ENCODE results near the gene FAM240A.
A peak's percentile ranks its signal among the peaks of the same experiment; 100 is the strongest.

FAM240A gene

GRCh38 chr3:46664188-46664970, 52.1 kb downstream of the FAM240A start:
- DNase-seq, result no peak

DNA sequence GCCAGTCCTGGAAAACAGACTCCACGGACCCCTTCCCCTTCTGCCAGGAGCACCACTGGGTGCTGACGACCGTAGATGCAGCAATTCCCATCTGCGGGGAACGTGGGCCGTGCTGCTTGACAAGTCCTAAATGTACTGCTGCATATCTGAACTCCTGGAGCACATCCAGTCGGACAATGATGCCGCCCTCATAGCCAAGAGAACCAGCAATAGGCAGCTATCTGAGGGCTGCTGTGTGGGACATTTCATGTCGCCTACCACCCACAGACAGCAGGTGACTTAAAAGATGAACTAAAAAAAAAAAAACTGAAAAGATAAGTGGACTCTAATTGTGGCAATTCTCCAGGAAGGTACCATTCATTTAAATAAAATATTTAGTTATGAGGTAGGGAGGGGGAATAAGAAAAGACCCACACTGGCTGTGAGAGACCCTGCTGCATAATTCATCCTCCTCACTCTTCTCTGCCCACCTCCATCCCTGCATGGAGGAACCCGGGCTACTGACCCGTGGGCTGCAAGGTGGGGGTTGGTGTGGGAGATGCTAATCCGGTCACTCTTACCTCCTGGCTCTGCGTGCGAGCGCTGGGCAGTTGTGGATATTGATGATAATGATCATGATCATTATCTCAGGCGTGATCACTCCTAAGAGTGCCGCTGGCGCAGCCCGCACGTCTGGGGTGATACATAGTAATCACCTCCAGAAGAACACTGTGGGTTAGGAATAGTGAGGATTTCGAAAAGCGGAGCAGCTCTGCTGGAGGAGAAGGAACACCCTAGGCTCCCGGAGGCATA, 52.8 kb downstream of the FAM240A start:
- no peak for DNase-seq

GRCh38 chr3:46665763-46666452, 53.6 kb downstream of the FAM240A start:
- DNase-seq, result no peak

DNA sequence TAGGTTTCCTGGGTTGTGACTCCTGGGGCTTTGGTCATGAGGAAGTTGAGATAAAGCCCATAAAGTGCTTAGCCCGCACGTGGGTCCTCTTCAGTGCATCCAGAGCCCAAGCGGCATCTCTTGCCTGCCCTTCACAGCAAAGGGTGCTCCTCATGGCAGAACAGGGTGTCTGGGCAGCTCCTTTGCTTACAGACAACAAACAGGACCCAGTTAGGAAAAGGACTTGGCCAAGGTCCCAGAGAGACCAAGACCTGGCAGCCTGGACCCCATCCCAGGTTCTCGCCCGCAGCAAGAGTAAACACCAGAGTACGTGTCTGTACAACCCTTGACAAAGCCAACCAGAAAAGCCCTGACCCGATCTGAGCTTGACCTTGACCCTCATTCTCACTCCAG, 54.1 kb downstream of the FAM240A start:
- no peak for DNase-seq

GRCh38 chr3:46667061-46667621, 54.8 kb downstream of the FAM240A start:
- no peak for DNase-seq

DNA sequence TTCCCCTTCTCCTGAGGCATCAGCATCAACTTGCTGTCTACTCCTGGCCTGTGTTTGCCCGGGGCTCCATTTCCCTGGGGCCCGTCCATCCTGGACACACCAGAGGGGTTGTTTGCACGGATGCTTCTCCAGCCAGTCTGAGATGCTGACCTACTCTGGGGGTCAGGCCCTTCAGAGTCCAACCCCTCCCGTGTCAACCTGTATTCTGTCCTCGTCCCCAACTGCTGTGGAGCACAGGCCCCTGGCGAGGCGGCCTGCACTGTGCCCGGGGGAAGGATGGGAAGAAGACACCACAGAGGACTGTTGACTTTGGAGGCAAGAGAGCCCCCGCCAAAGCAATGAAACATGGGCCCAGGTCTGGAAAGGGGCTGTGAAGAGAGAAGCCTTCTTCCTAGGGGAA, 55.3 kb downstream of the FAM240A start:
- DNase-seq, result no peak

DNA sequence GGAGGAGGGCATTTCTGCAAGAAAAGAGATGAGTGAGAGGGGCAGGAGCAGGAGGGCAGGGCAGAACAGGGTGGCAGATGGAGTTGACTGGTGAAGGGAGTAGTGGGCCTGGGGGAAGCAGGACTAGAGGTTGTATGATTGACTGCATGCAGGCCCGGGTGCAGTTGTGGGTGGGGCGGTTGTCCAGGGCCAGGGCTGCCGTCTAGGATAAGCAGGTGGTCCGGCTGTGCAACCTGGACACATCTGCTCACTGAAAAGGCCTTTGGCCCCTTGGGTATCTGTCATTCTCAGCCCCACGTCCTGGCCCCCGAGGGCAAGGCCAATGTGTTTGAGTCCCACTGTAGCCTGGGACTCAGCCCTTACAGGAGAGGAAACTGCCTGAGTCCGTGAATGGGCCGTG, 55.8 kb downstream of the FAM240A start:
- peak; percentile 25 for DNase-seq

DNA sequence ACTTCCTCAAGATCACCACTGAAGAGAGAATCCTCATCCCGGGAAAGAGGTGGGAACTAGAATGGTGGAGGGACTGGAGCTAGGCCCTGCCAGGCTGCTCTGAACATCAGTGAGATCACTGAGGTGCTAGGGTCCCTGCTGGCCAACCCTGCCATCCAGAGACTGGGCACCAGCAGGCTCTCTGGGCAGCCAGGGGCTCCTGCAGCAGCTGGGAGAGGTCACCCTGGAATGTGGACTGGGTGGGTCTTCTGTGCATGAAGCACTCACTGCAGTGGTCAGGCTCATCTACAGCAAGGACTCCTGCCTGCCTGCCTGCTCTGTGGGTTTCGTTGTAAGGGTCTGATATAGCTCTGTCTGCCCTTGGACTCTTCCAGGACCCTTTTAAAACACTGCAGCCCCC, 56.3 kb downstream of the FAM240A start:
- DNase-seq, result peak; percentile 20

GRCh38 chr3:46669191-46669999, 57.1 kb downstream of the FAM240A start:
- DNase-seq, result peak; percentile 25

- peak; percentile 28 for DNase-seq
Measured at GRCh38 chr3:46670000-46670890, 57.9 kb downstream of the FAM240A start.

- DNase-seq, result peak; percentile 15
Measured at GRCh38 chr3:46670891-46671427, 58.6 kb downstream of the FAM240A start.

DNA sequence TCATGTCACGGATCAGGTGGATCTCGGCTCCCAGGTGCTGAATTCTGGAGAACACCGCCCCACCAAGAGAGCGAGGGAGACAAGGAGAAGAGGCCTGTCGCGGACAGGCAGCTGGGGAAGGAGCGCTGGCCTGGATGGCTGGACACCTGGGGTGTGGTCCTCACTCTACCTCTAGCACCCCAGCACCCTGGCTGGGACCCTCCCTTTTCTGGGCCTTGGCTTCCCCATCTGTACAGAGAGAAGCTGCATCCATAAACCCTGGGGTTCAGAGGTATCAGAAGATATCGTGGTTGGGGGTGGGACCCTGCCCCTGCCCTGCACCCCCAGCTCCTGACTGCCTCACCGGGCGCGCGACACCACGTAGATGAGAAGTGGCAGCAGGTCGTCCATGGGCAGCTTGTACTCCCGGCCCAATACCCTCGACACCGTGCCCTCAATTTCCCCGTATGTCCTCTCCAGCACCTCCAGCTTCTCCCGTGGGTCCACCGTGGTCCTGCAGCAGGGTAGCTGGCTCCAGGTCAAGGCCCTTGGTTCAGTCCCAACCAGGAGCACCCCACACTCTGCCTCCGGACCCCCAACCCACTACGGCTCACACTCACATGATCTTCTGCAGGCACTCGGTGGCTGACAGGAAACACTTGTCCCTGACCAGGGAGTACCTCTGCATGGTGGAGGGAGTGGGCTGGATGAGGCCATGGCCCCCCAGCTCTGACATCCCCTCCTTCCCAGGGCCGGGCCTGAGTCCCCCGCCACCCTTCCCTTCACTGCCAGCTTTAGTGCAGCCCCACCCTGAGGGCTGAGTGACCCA, 59.4 kb downstream of the FAM240A start:
- DNase-seq, result peak; percentile 13

DNA sequence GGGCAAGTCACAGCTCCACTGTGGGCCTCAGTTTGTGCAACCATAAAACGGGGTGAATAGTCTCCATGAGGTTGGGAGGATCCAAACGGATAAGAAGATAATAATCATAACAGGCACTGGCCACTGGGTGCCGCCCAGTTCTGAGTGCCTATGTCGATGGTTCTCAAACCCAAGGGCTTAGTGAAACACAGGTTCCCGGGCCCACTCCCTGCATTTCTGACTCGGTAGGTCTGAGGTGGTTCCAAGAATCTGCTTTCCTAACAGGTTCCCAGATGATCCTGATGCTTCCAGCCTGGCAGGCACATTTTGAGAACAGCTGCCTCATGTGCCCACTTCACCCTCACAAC, 60.0 kb downstream of the FAM240A start:
- DNase-seq, result peak; percentile 29

- peak; percentile 17 for DNase-seq
Measured at GRCh38 chr3:46673151-46674030, 61.1 kb downstream of the FAM240A start.

- DNase-seq, result peak; percentile 64
Measured at GRCh38 chr3:46674031-46674845, 61.9 kb downstream of the FAM240A start.

DNA sequence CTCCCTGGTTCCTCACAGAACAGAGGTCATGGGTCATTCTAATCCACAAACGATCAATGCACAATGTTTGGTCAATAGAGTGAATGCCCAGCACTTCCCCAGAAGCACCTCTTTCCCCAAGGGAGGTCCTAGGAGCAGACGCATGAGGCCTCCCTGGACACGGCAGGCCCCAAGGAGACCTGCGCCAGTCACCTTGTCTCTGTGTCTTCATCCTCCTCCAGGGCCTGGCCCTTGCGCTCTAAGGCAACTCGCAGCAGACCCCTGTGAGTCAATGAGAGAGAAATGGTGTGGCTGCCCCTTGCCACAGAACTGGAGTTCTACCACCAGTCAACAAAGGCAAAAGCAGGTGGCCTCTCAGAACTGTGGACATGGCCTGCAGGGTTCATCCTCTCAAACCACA, 63.1 kb downstream of the FAM240A start:
- peak; percentile 20 for DNase-seq

Measured in 8988T (cell line).